GM21825 (cell line): ENCODE measurements around the gene FIGN.

Experiments used
- ATAC-seq: cut with Tn5 transposase; IDR thresholded peaks from one replicate; pipeline ENCODE4 v1.9.1; 2021; ENCODE audit warnings: mild to moderate bottlenecking, moderate library complexity; ENCODE audit not compliant: unreplicated experiment

FIGN gene

DNA sequence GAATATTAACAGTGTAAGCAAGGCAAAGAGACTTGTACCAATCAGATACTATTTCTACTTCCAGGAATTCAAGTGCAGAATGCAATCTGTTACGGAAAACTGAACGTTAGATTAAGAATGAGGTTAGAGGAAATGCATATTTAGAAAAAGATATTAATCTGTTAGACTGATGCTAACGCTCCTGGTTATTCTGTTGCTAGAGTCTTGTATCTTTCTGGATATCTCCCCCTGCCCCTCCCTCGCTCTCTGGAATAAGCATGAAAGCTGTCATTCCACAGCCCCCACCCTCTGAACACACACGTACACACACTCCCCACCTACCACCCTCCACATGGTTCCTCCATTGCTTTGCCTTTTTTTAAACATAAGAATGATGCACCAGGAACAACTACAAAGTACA, 24.1 kb downstream of the FIGN start:
- no peak for ATAC-seq

DNA sequence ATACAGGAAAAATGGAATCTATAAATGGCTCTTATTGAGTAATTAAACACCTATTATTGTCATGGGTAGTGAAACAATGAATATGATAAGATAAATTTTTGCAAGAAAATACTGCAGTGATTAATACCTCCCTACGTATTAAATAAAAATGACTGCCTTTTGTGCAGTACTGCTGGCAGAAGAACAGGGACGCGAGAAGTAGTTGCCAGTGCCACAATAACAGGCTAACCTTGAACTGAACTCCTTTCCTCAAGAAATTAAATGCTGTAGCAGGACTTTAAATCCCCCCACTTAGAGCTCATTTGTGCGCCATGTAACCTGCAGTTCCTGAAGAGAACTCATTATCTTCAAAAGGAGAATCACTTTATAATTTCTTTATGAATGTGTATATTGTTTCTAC, 24.6 kb downstream of the FIGN start:
- ATAC-seq: no peak

GRCh38 chr2:163709270-163709669, 26.5 kb downstream of the FIGN start:
- ATAC-seq: no peak

DNA sequence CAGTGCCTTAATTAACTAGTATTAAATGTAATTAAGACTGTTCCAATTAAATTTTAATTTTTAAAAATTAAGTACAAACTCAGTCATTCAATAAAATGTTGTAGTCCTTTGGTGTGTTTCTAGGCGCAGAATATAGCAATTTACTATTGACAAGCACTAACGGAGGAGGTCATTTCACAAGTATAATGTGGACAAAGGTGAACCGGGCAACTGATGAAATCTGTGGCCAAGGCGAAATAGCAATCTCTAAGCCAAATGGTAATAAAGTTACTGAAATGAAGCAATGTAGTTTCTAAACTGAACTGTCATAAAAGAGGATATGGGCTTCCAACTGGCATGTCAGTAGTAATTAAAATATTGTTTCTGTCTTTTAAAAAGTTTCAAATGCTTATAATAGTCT, 27.5 kb downstream of the FIGN start:
- ATAC-seq: no peak

DNA sequence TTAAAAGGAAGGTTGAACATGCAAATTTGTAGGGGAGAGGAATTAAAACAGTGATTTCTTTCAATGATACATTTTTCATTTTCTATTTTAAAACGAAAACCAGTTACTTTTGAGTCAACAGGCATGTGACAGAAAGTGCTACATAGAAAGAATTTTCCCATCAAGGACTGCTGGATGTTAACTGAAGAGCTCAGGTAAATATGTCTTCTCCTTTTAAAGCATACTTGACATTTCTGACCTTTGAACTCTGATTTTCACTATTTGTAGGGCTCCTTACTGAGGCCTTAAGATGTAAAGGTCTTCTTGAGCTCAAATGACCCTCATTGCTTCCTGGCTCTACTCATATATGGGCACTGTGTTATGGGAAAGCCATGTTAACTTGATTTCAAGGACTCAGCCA, 32.4 kb downstream of the FIGN start:
- ATAC-seq: no peak

DNA sequence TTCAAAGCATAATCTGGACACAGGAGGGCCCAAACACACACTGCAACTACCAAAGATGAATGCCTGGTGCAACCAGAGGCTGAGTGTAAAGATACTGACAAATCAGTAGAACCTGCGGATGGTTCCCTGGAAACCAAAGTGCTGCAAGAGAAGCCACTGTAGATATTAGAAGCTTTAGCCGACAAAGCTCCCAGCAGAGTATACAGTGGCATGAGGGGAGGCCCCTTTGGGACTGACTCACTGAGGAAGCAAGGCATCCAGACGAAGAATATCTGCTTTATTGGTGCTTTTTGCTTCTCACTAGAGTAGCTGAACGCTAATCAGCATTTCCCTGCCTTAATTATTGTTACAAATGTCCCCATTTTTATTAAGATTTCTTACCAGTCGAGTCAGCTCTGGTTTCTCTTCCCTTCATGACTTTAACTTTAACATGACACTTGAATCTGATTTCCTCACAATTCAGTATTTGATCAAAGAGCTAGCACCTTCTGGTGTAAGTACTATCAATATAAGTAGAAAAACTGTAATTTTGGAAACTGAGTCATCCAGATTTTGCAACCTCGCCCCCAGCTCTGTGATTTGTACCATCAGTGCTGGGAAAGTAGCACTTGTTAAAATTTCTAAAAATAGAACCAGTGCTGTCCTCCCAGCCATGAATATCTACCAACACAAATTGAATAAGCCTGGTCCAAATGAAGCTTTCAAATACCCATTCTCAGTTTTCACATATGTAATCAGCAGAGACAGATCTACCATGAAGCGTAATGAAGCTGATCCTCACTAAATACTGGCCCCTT, 34.2 kb downstream of the FIGN start:
- ATAC-seq: no peak

- ATAC-seq: no peak
These were observed 37.0 kb downstream of the FIGN start for GRCh38 chr2:163698857-163699256.

DNA sequence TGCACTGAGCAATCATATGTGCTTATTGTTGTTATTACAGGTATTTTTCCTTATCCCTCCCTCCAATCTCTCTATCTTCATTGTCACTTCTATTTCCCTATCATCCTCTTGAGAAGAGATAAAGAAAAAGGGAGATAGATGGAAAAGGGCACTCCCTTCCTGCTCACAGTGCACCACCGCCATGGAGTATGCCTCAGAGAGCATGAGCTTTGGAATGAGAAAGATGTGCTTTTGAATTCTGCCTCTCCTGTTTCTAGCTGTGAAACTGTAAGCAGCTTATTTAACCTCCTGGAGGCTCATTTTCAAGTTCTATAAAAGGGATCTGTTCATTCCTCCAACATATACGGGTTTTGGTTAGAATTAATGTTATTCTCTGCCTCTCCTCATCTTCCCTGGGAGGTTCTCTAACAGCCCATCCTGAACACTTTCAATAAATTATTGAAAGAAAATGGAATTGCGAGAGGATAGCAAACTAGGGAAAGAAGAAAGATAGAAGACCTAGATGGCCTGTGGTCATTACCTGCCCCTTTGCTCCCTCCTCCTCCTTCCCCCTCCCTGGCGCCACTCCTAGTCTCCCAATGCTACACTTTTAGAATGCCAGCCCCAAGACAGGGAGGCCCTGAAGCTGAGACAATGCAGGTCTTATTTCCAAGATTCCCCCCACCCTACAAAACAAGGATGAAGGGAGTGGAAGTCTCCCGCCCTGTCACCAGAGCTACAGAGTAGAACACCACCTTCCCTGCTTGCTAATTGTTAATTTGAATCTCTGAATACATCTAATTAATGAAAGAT, 37.8 kb downstream of the FIGN start:
- ATAC-seq: no peak

- ATAC-seq: no peak
These were observed 38.4 kb downstream of the FIGN start for GRCh38 chr2:163697429-163697828.

GRCh38 chr2:163693484-163693883, 42.3 kb downstream of the FIGN start:
- no peak for ATAC-seq

GRCh38 chr2:163692611-163693482, 43.0 kb downstream of the FIGN start:
- ATAC-seq: no peak

- ATAC-seq: no peak
These were observed 43.7 kb downstream of the FIGN start for GRCh38 chr2:163692081-163692480.

GRCh38 chr2:163690896-163691295, 44.9 kb downstream of the FIGN start:
- no peak for ATAC-seq

DNA sequence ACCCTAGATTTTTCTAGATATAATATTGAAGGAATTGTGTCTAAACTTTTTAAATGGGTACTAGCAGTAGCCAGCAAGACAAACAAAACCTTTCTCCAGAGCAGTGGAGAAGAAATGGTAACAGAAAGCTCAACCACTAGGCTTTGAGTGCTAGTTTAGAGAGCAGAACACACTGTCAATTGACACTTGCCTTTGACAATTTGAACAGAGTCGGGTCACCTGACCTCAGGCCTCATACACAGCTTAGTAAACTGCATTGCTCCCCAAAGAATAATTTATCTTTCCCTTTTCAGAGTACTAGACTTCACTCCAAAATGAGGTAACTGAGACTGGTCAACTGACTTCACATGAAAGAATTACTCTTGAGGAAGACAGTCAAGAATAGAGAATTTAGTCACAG, 48.6 kb downstream of the FIGN start:
- no peak for ATAC-seq

- no peak for ATAC-seq
These were observed 49.5 kb downstream of the FIGN start for GRCh38 chr2:163686289-163686688.

- ATAC-seq: no peak
These were observed 53.1 kb downstream of the FIGN start for GRCh38 chr2:163682695-163683094.

- ATAC-seq: no peak
These were observed 54.1 kb downstream of the FIGN start for GRCh38 chr2:163681745-163682144.

GRCh38 chr2:163675388-163675787, 60.4 kb downstream of the FIGN start:
- ATAC-seq: no peak

DNA sequence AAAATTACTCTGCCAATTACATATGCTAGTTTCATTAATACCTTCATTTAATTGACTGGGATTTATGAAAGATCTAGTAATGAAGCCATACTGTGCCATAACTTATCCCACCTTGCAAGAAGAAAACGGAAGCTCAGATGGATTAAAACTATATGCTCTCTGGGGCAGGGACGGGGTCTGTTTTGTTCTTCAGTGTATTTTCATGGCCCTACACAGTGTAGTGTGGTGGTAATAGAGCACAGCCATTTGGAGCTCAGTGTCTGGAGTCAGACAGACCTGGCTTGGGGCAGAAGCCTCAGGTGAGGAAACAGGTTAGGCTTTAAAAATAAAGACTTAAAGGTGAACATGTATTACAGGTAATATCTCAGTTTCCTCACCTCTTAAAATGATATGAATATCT, 62.3 kb downstream of the FIGN start:
- ATAC-seq: no peak

DNA sequence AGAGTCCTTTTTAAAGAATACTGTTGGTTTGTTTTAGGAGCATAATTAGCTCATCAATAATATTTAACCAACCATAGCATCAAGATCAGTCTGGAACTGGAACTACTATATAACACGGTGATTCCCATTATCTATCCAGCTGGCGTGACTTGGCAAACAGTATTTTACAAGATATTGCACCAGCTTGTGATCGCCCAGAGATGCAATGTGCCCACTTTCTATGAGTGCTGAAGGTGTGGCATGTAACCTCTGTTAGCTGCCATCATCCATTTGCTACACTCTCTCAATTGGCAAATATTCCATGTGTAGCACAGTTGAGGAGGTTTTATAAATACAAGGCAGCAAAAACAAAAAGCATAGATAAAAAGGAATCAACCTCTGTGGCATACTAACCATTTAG, 64.9 kb downstream of the FIGN start:
- ATAC-seq: no peak

GRCh38 chr2:163669506-163669905, 66.3 kb downstream of the FIGN start:
- ATAC-seq: no peak
